ENCODE data around the gene LRP1B.

The LRP1B gene

GRCh38 chr2:140851258-140851981 lies 1279.4 kb downstream of the LRP1B start:
- Histone ChIP-seq H3K4me3 (ENCODE audit: low read depth in 1 of 2, low read length in 2 of 2) (no peak overlapping the region), H3K36me3 (ENCODE audit: control insufficient read depth in 1 of 2, insufficient read depth in 2 of 2, low read length in 2 of 2) (no peaks in the 10 kb centered on the region), H3K9me3 (ENCODE audit: control insufficient read depth in 1 of 2, low read length in 2 of 2) (no peaks in the 10 kb centered on the region), H3K27ac (ENCODE audit: low read length) (no peak overlapping the region), H3K27me3 (ENCODE audit: low read depth, low read length) (no peaks in the 10 kb centered on the region), H3K4me1 (ENCODE audit: control insufficient read depth in 1 of 2, insufficient read depth in 2 of 2, low read length in 2 of 2) (no peaks in the 10 kb centered on the region)

- H3K9me3 ChIP-seq (ENCODE audit: control insufficient read depth in 1 of 2, low read length in 2 of 2), result no peaks in the 10 kb centered on the region
- H3K36me3 ChIP-seq (ENCODE audit: control insufficient read depth in 1 of 2, insufficient read depth in 2 of 2, low read length in 2 of 2), result no peaks in the 10 kb centered on the region
- H3K4me1 ChIP-seq (ENCODE audit: control insufficient read depth in 1 of 2, insufficient read depth in 2 of 2, low read length in 2 of 2), result no peaks in the 10 kb centered on the region
- H3K4me3 ChIP-seq (ENCODE audit: low read depth in 1 of 2, low read length in 2 of 2), result no peak overlapping the region
- no peak overlapping the region for H3K27ac ChIP-seq (ENCODE audit: low read length)
- H3K27me3 ChIP-seq (ENCODE audit: low read depth, low read length), result no peaks in the 10 kb centered on the region
Measured at GRCh38 chr2:140843186-140843585, 1287.6 kb downstream of the LRP1B start.

DNA sequence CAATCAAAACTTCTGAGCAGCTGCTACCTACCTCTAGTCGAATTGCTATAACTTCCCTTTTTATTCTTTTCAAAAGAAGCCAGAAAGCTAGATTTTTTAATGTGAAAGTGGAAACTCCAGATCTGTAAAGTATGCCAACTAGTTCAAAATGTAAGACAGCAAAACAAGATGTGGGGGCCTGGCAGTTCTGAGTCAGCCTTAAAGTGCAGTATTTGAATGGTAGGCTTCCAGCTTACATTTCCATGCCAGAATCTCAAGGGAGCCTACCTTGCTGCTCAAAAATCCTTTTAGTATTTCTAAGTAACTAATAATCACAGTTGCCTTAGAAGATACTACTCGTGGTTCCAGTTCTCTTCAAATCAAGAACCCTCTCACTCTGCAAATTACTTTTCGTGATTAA lies 1288.7 kb downstream of the LRP1B start:
- Histone ChIP-seq H3K36me3 (ENCODE audit: control insufficient read depth in 1 of 2, insufficient read depth in 2 of 2, low read length in 2 of 2) (no peaks in the 10 kb centered on the region), H3K4me3 (ENCODE audit: low read depth in 1 of 2, low read length in 2 of 2) (no peak overlapping the region), H3K9me3 (ENCODE audit: control insufficient read depth in 1 of 2, low read length in 2 of 2) (no peaks in the 10 kb centered on the region), H3K4me1 (ENCODE audit: control insufficient read depth in 1 of 2, insufficient read depth in 2 of 2, low read length in 2 of 2) (no peaks in the 10 kb centered on the region), H3K27ac (ENCODE audit: low read length) (no peak overlapping the region), H3K27me3 (ENCODE audit: low read depth, low read length) (no peaks in the 10 kb centered on the region)

- H3K9me3 ChIP-seq (ENCODE audit: control insufficient read depth in 1 of 2, low read length in 2 of 2), result no peaks in the 10 kb centered on the region
- H3K27me3 ChIP-seq (ENCODE audit: low read depth, low read length), result no peaks in the 10 kb centered on the region
- no peak overlapping the region for H3K27ac ChIP-seq (ENCODE audit: low read length)
- no peaks in the 10 kb centered on the region for H3K36me3 ChIP-seq (ENCODE audit: control insufficient read depth in 1 of 2, insufficient read depth in 2 of 2, low read length in 2 of 2)
- H3K4me3 ChIP-seq (ENCODE audit: low read depth in 1 of 2, low read length in 2 of 2), result no peak overlapping the region
- H3K4me1 ChIP-seq (ENCODE audit: control insufficient read depth in 1 of 2, insufficient read depth in 2 of 2, low read length in 2 of 2), result no peaks in the 10 kb centered on the region
Measured at GRCh38 chr2:140841141-140841540, 1289.7 kb downstream of the LRP1B start.

DNA sequence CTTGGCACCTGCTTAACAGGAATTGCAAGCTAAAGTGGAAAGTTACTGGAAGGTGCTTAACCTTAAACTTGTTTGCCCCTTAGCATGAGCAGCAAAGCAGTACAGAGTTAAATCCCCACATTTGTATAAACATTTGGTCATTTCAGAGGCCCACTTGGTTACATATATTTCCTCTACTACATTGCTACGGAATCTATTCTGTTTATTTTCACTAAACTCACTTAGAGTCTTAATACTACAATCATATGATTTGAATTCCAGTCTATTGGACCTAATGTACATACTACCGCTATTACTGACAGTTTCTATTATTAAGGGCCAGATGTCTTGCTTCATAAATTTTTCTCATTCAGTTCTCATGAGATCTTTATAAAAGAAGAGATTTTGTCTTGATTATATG lies 1294.0 kb downstream of the LRP1B start:
- H3K36me3 ChIP-seq (ENCODE audit: control insufficient read depth in 1 of 2, insufficient read depth in 2 of 2, low read length in 2 of 2), result no peaks in the 10 kb centered on the region
- no peak overlapping the region for H3K27ac ChIP-seq (ENCODE audit: low read length)
- H3K9me3 ChIP-seq (ENCODE audit: control insufficient read depth in 1 of 2, low read length in 2 of 2), result peaks cover 0 to 6% of the 10 kb centered on the region in 2 donors
- no peak overlapping the region for H3K4me3 ChIP-seq (ENCODE audit: low read depth in 1 of 2, low read length in 2 of 2)
- H3K27me3 ChIP-seq (ENCODE audit: low read depth, low read length), result no peaks in the 10 kb centered on the region
- no peaks in the 10 kb centered on the region for H3K4me1 ChIP-seq (ENCODE audit: control insufficient read depth in 1 of 2, insufficient read depth in 2 of 2, low read length in 2 of 2)

GRCh38 chr2:140835079-140835478 lies 1295.7 kb downstream of the LRP1B start:
- H3K9me3 ChIP-seq (ENCODE audit: control insufficient read depth in 1 of 2, low read length in 2 of 2), result peaks cover 0 to 6% of the 10 kb centered on the region in 2 donors
- no peak overlapping the region for H3K27ac ChIP-seq (ENCODE audit: low read length)
- no peak overlapping the region for H3K4me3 ChIP-seq (ENCODE audit: low read depth in 1 of 2, low read length in 2 of 2)
- H3K27me3 ChIP-seq (ENCODE audit: low read depth, low read length), result no peaks in the 10 kb centered on the region
- no peaks in the 10 kb centered on the region for H3K4me1 ChIP-seq (ENCODE audit: control insufficient read depth in 1 of 2, insufficient read depth in 2 of 2, low read length in 2 of 2)
- H3K36me3 ChIP-seq (ENCODE audit: control insufficient read depth in 1 of 2, insufficient read depth in 2 of 2, low read length in 2 of 2), result no peaks in the 10 kb centered on the region

- Histone ChIP-seq H3K27me3 (ENCODE audit: low read depth, low read length) (no peaks in the 10 kb centered on the region), H3K36me3 (ENCODE audit: control insufficient read depth in 1 of 2, insufficient read depth in 2 of 2, low read length in 2 of 2) (no peaks in the 10 kb centered on the region)
Measured at GRCh38 chr2:140814141-140814540, 1316.7 kb downstream of the LRP1B start.

DNA sequence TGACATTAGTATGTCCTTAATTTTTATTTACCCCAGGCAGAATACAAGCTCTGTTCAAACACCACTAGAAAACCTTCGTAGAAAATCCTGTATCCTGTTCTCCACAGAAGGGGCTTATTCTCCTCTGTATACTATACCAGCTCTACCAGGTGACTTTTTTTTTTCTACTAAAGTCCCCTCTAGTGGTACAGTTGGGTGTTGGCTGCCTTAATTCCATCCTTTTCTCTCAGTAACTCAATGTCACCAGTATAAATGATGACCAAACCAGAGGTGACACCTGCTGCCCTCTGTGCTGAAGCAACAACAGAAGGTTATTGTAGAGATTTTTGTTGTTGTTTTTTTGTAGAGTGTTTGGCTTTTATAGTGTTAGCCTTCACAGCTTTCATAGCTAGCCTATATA lies 1322.0 kb downstream of the LRP1B start:
- no peaks in the 10 kb centered on the region for H3K27me3 ChIP-seq (ENCODE audit: low read depth, low read length)
- H3K9me3 ChIP-seq (ENCODE audit: control insufficient read depth in 1 of 2, low read length in 2 of 2), result no peaks in the 10 kb centered on the region
- H3K36me3 ChIP-seq (ENCODE audit: control insufficient read depth in 1 of 2, insufficient read depth in 2 of 2, low read length in 2 of 2), result no peaks in the 10 kb centered on the region
- no peaks in the 10 kb centered on the region for H3K4me1 ChIP-seq (ENCODE audit: control insufficient read depth in 1 of 2, insufficient read depth in 2 of 2, low read length in 2 of 2)
- H3K4me3 ChIP-seq (ENCODE audit: low read depth in 1 of 2, low read length in 2 of 2), result no peak overlapping the region
- H3K27ac ChIP-seq (ENCODE audit: low read length), result no peak overlapping the region

More at GRCh38 chr2:140814141-140814540, 1316.7 kb downstream of the LRP1B start:
- Histone ChIP-seq H3K27ac (ENCODE audit: low read length) (no peak overlapping the region), H3K4me1 (ENCODE audit: control insufficient read depth in 1 of 2, insufficient read depth in 2 of 2, low read length in 2 of 2) (no peaks in the 10 kb centered on the region), H3K4me3 (ENCODE audit: low read depth in 1 of 2, low read length in 2 of 2) (no peak overlapping the region), H3K9me3 (ENCODE audit: control insufficient read depth in 1 of 2, low read length in 2 of 2) (no peaks in the 10 kb centered on the region)

- Histone ChIP-seq H3K4me3 (ENCODE audit: low read depth in 1 of 2, low read length in 2 of 2) (no peak overlapping the region), H3K4me1 (ENCODE audit: control insufficient read depth in 1 of 2, insufficient read depth in 2 of 2, low read length in 2 of 2) (no peaks in the 10 kb centered on the region), H3K27ac (ENCODE audit: low read length) (no peak overlapping the region), H3K9me3 (ENCODE audit: control insufficient read depth in 1 of 2, low read length in 2 of 2) (no peaks in the 10 kb centered on the region), H3K27me3 (ENCODE audit: low read depth, low read length) (no peaks in the 10 kb centered on the region), H3K36me3 (ENCODE audit: control insufficient read depth in 1 of 2, insufficient read depth in 2 of 2, low read length in 2 of 2) (no peaks in the 10 kb centered on the region)
Measured at GRCh38 chr2:140808211-140808610, 1322.6 kb downstream of the LRP1B start.

DNA sequence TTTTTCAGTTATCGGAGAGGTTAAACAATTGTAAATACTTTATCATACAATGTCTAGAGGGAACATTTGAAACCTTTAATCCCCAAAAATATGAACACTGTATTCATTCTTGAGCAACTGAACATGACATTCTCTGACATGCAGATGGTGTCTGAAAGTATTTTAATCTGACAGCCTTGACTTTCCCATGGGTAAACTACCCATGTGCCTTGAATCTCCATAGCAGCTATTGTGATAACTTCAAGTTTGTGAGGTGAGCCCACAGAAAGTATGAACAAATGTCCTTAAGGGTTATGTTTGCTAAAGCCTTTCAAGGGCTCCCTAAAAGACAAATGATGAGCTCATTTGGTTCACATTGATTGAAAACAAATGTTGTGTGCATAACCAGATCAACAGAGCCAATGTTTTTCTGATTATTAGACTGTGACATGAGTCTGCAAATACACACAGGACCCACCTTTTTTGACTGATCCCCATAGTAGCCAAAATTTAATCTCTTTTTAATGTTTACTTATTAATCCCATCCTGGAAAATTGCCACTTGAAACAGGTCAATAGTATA lies 1326.0 kb downstream of the LRP1B start:
- H3K36me3 ChIP-seq (ENCODE audit: control insufficient read depth in 1 of 2, insufficient read depth in 2 of 2, low read length in 2 of 2), result no peaks in the 10 kb centered on the region
- H3K9me3 ChIP-seq (ENCODE audit: control insufficient read depth in 1 of 2, low read length in 2 of 2), result no peaks in the 10 kb centered on the region
- no peaks in the 10 kb centered on the region for H3K4me1 ChIP-seq (ENCODE audit: control insufficient read depth in 1 of 2, insufficient read depth in 2 of 2, low read length in 2 of 2)
- H3K27ac ChIP-seq (ENCODE audit: low read length), result no peak overlapping the region
- H3K4me3 ChIP-seq (ENCODE audit: low read depth in 1 of 2, low read length in 2 of 2), result no peak overlapping the region
- H3K27me3 ChIP-seq (ENCODE audit: low read depth, low read length), result no peaks in the 10 kb centered on the region

DNA sequence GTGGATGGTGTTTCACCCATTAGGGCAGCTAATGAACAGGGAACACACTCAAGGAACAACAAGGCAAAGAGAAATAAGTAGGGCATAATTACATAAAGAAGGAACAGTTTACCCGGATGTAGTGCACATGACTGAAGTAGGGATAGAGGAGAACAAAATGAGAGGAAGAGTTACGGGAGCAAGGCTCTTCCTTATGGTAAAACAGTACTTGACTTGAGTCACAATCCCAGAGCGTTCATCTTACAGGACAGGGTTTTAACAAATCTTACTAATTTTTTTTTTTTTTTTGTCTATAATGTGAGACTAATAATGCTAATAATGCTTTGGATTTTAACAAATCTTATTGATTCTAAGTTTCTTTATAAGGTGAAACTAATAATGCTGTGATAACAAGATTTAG lies 1329.5 kb downstream of the LRP1B start:
- H3K36me3 ChIP-seq (ENCODE audit: control insufficient read depth in 1 of 2, insufficient read depth in 2 of 2, low read length in 2 of 2), result no peaks in the 10 kb centered on the region
- H3K4me1 ChIP-seq (ENCODE audit: control insufficient read depth in 1 of 2, insufficient read depth in 2 of 2, low read length in 2 of 2), result no peaks in the 10 kb centered on the region
- no peaks in the 10 kb centered on the region for H3K27me3 ChIP-seq (ENCODE audit: low read depth, low read length)
- no peak overlapping the region for H3K4me3 ChIP-seq (ENCODE audit: low read depth in 1 of 2, low read length in 2 of 2)
- H3K9me3 ChIP-seq (ENCODE audit: control insufficient read depth in 1 of 2, low read length in 2 of 2), result no peaks in the 10 kb centered on the region
- H3K27ac ChIP-seq (ENCODE audit: low read length), result no peak overlapping the region

- H3K36me3 ChIP-seq (ENCODE audit: control insufficient read depth in 1 of 2, insufficient read depth in 2 of 2, low read length in 2 of 2), result no peaks in the 10 kb centered on the region
Measured at GRCh38 chr2:140797718-140798117, 1333.1 kb downstream of the LRP1B start.

More at GRCh38 chr2:140797718-140798117, 1333.1 kb downstream of the LRP1B start:
- H3K4me3 ChIP-seq (ENCODE audit: low read depth in 1 of 2, low read length in 2 of 2), result no peak overlapping the region
- H3K27ac ChIP-seq (ENCODE audit: low read length), result no peak overlapping the region
- H3K27me3 ChIP-seq (ENCODE audit: low read depth, low read length), result no peaks in the 10 kb centered on the region
- no peaks in the 10 kb centered on the region for H3K9me3 ChIP-seq (ENCODE audit: control insufficient read depth in 1 of 2, low read length in 2 of 2)
- H3K4me1 ChIP-seq (ENCODE audit: control insufficient read depth in 1 of 2, insufficient read depth in 2 of 2, low read length in 2 of 2), result no peaks in the 10 kb centered on the region

All from muscle layer of duodenum (tissue), 2 donors.